GM19238 (cell line): Measurements from ENCODE around the gene KITLG.
"Not testable (repeated sequence)": the region's sequence is repeated elsewhere in the genome, so short reads cannot be mapped to it uniquely, and the experiment has no call there.

Experiments used
- DNase-seq: peaks from one replicate; pipeline ENCODE4 v3.0.0; 2011; ENCODE audit warnings: low spot score; ENCODE audit not compliant: insufficient read length

The KITLG gene

DNA sequence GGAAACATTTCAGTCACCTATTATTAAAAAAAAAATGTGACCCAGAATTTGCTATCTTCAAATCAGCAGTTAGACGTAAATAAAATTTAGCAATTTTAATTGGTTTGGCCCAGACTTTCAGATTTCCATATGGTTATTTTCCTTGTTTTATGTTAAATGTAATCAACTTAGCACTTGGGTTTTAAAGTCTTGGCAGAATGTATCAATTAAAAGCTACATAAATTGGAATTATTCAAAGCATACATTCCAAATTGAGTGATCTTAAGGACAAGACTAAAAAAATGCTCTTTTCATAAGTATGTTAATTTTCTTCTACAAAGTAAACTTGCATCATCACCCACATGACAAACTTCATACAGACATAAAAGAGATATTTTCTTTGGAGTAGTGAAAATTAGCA, 3.4 kb downstream of the KITLG start:
- DNase-seq, result no peak

DNA sequence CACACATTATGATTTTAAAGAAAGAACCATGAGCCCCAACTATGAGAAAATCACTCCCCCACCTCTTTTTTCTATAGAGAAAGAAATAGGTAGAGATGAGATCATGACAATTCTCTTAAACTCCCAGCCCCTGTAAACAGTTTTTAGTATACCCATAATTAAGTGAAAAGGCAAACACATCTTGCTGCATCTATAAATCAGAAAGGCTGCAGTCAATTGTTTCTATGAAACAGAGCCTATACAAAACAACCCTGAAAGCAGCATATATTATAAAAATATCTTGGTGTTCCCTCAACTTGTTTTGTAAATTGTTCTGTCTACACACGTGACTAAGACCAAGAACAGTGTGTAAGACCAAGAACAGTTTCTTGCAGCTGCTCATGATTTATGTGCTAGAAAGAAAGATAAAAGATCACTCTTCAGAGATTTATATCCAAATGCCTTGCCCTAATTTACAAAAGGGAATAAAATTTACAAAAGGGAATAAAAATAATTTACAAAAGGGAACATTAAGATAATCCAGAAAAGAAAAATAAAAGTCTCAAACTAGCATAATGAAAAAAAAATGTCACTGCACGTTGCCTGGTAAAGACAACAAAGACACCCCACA, 4.8 kb downstream of the KITLG start:
- no peak for DNase-seq

DNA sequence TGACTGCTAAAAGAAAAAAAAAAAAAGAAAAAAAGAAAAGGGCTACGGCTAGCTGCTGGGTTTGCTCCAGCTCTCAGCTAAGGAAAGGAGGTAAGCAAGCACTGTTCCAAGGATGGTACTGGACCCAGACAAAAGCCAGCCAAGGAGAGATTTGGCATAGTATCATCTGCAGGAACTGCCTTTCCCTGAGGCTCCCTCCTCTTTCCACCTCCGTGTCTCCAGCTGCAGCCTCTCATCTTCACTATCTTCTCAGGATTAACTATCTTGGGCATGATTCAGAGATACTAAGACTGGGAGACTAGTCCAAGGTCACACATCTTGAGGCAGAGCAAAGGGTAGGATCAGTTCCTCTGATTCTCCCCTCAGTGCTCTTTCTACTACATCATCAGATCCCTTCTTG, 6.0 kb downstream of the KITLG start:
- DNase-seq, result no peak

DNA sequence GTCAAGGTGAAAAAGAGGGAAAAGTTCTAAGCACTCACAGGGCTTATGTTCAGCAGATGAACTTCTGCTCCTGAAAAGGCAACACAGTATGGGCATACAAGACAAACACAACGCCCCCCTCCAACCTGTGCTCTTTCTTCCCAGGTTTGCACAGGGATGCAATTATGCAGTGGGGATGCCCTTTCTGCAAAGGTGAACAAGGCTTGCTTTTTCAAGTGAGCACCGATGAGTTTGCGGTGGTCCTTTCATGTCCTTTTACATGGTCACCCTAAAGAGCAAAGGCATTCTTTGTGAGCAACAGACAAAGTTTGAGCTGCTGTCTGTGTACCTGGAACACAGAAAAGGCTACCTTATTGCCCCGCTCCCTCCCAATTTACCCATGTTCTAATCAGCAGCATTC, 6.7 kb downstream of the KITLG start:
- no peak for DNase-seq

DNA sequence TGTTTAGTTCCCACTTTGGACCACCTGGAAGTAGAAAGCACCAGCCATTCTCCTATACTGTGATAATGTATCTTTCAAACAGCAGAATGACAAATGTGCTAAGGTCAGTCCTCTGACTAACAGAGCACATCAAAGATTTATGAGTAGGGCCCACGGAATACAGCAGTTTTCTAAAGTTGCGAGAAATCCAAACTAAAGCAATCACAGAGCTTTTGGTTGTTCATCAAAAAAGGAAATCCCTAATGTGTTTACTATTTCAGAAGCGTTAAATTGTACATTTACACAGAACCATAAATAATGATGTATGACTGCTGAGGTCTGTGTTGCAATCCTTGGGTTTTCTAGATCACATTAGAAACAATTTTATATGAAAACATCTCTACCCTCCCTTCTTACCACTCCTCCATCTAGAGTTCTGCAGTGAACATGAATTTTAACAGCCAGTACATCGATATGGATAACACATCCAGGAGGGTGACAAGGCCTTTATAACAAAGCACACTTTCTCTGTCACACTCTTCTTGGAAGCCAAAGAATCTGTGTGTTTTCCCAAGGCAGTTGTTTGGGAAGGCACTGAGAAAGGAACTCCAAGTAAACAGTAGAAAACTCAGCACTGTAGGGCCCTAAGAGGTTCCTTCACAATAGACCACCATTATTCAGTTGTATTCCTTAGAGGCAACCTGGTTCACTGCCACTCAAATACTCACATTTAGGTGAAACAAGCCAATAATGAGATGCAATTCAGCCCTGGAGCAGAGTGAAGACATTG, 7.3 kb downstream of the KITLG start:
- DNase-seq, result no peak

DNA sequence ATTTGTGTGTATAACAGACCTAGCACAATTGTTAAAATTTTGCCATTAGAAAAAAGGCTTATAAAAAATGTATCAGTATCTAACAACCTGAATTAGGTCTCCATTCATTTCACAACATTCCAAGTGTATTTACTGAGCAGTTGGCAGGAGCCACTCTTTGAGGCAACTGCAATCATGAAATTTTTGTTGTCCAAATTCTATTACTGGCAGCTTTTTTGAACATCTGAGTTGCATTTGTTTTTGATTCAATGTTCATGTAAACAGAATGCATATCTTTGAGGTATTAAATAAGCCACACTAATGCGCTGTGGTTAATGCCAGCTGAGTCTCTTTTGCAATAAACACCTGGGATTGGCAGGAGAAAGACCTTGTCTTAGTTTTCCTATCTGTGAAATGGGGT, 8.7 kb downstream of the KITLG start:
- DNase-seq, result no peak

DNA sequence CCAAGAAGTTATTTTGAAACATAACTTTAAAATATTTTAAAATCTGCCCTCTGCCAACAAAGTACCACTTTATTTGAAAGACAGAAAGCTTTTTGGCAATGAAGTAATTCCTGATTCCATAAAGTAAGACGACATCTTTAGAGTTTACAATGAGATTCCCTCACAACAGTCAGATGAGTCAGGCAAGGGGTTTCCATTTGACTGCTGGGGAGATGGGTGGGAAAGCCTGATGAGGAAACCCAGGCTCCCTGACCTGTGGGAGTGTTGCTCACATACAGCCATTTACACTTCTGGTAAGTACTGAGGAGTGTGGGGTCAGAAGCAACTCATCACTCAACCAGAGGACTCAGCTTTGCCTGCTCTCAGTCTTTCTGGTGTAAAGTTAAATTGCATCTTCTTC, 10.2 kb downstream of the KITLG start:
- DNase-seq, result no peak

DNA sequence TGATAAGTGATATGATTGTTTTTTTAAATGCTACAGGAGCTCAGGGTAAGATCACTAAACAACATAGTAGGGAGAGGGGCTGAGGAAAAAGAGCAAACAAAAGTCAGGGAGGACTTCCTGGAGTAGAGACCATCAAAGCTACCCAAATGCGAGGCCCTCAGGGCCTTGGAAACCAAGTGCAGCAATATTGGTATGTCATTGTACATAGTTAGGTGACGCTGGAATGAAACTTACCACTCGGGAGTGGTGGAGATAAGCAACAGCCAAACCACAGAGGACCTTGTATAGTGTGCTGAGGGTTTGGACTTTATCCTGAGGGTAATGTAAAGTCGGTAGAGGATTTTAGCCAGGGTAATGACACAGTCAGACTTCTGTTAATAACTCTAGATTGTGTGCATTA, 13.8 kb downstream of the KITLG start:
- no peak for DNase-seq

DNA sequence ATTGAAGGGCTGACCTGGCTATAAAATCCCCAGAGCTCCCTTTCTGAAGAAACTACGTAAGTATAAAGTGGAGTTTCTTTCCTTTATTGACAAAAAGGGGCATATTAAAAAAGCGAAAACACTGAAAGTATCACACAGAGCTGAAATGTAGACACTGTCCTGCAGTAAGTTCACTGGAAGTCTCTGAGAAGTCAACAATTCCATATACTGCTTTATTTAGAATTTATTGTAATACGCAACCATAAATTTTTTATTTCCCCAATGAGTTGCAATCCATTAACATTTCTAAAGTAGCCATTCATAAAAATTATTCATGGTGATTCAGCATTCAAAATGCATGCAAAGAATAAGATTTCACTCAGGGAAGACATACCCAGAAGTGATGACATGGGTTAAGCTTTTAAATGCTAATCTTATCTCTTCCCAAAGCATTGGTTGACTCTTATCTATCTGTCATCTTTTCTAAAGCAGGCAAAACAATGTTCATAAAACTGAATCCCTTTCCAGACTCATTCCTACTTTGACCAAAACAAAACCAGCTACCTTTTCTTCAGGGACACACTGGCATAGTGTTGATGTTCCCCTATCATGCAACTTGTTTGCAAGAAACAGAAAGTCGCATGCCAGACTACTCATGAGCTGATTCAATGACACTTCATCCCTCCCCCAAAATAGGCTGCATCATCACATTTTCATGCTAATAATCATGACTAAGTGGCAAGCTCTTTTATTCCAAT, 17.3 kb downstream of the KITLG start:
- no peak for DNase-seq

DNA sequence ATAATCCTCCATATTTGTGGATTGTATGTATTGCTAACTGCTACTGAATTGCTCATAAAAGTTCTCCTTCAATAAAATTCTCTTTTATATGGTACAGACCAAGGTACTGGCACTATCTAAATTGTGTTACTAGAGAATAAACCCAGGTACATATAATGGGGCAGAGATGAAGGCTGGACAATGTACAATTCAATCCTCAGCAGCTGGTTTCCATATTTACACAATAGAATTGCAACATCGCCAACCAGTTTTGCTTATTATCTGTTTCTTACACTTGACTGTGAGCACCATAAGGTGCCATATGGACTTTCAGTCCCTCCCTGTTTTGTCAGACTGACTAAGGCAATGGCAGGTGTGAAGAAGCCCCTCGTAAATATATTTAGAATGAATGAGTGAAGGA, 18.1 kb downstream of the KITLG start:
- DNase-seq, result no peak

DNA sequence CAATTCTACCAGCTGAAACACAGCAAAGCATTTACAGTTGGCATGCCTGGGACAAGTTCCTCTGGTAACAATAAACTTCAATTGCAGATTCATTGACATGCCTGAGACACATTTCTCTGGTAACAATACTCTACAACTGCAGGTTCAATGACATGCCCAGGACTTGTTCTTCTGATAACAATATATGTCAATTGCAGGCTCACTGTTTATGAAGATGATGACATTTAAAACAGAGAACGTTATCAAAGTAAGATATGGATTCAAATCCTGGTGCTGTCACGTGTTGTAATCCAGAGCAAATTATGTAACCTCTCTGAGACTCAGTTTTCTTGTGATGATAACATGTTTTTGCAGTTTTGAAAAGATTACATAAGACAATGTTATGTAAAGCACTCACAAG, 20.5 kb downstream of the KITLG start:
- no peak for DNase-seq

DNA sequence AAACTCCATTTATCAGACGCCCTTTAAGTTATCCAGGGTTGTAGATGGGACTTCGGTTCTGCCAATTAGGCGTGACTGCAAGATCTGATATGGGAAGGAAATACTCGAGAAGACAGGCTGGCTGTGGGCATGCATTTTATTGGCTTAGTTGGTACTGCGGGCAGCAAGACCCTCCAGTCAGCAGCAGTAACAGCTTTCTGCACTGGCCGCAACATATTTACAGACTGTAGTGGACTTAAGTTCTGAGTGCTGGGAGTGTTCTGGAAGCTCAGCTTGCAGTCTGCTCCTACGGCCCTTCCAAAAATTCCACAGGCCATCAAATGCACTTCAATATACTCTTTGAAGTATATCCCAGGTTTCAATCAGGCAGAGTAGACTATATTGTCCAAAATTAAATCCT, 21.1 kb downstream of the KITLG start:
- DNase-seq, result no peak

DNA sequence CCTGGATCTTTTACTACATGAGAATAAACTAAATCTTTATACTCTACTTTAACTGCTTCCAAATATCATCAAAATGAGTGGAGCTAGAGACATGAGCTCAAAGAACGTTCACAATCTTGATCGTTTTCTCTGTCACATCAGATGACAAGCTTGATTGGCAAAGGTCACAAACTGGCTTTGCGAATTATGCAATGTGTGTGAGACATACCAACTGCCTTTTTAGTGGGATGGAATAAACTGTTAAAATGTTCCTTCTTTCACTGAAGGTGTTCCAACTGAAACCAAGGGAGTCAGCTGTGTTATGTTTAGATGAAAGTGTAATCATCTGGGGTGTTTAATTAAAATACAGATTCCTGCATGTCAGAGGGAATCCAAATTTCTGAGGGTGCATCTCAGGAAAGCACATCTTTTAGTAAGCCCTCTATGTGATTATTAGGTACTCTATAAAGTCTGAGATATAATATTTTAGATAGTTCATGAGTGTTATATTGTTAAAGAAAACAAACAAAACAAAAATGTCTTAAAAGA, 21.9 kb downstream of the KITLG start:
- DNase-seq, result no peak

DNA sequence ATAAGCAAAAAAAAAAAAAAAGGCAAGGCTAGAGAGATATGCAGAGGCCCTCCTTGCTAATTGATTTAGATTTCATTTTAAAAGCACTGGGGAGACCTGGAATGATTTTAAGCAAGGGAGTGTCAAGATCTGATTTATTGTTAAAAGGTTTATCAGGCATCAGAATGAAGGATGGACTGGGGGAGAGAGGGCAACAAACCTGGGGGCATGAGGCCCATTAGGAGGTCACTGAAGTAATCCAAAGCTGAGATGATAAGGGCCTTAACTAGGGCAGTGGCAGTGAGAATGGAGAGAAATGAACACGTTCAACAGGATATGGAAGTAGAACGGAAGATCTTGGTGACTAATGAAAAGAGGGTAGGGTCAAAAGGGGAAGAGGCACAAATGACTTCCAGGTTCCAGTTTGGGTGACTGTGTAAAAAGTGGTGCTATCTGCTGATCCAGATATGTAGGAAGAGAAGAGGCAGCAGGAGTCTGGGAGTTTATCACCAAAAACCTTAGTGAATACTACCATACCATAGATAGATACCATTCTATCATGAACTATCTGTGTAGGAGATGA, 24.0 kb downstream of the KITLG start:
- DNase-seq, result no peak

DNA sequence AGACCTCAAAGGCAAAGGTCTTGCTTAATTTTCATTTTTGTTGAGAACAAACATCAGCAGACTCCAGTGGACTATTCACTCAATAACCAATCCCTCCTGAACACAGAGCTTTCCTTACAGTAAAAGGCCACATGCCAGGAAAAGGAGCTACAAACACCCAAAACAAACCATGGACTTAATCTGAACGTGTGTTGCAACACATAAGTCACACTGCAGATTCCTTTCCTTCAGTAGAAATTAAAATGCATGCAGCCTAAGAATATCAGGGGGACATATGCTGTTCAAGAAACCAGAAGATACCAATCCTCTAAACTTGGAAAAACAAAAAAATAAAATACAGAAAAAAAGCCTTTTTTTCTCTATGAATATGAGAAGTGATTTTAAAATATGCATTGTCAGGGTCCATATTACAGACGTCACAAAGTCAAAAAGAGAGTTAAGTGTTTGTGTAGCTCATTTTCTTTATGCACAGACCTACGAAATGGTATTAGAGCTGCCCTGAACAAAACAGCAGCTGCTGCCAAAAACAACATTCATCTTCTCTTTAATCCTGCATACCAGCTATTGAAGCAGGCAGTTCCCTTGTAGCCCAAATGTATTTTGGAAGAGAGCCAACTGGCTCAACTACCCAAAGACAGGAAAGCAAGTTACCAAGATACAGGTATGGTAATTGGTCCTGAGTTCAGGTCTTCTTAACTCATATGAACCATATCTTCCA, 26.2 kb downstream of the KITLG start:
- no peak for DNase-seq

DNA sequence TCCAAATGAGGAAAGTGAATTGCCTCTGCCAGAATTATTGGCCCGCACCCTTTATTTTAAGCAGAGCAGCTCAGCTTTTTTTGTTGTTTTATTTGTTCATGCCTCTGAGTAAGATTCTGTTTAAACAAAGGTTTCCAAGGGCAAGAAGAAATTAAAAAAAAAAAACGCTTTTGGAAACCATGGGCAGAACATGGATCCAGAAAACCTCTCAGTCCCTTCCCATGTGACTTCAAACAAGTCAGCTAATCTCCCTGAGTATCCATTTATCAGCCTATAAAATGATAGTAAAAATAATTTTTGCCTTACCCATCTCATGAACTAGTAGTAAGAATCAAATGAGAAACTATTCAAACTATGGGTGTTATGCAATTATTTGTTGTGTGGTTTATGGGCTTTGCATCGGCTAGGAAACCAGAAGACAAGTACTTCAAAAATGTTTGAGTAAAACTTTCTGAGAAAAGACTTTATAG, 27.6 kb downstream of the KITLG start:
- no peak for DNase-seq

DNA sequence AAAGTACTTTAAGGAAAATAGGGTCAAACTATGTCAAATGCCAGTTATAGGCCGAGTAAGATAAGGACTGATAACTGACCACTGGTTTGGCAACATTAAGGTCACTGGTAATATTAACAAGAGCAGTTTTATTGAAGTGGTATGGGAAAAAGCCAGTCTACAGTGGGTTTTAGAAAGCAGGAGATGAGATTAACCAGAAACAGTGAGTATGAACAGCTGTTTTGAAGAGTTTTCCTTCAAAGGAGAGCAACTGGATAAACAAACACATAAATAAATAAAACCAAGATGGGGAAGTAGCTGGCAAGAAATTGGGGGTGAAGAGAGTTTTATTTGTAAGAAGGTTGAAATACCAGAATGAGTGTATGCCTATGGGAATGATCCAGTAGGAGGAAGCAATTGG, 30.3 kb downstream of the KITLG start:
- no peak for DNase-seq

DNA sequence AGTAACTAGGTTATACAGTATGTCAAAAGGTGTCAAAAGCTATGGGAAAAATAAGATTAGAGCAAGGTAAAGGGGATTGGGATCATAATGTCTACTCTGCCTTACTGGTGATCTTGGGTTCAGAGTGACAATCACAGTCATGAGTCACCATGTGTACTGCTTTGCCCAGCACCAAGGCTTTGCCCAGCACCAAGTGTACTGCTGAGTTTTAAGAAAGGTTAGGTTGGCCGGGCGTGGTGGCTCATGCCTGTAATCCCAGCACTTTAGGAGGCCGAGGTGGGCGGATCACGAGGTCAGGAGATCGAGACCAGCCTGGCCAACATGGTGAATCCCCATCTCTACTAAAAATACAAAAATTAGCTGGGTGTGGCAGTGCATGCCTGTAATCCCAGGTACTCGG, 32.3 kb downstream of the KITLG start:
- DNase-seq, result not testable (repeated sequence)

DNA sequence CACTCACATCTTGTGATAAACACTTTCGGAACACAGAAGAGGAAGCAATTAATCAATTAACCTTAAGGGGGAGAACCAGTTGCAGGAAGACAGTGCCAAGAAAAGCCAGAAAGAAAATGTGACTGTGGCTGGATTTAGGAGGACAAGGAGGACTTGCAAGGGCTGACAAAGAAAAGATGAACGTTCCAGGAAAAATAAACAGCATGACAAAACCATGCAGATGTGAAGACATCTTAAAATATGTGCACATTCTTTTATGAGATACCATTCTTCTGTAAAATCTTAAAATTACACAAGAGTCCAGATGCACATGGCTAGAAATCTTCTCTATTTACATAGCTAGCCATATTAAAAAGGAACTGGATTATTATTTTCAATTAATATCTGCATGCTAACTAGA, 33.4 kb downstream of the KITLG start:
- no peak for DNase-seq

DNA sequence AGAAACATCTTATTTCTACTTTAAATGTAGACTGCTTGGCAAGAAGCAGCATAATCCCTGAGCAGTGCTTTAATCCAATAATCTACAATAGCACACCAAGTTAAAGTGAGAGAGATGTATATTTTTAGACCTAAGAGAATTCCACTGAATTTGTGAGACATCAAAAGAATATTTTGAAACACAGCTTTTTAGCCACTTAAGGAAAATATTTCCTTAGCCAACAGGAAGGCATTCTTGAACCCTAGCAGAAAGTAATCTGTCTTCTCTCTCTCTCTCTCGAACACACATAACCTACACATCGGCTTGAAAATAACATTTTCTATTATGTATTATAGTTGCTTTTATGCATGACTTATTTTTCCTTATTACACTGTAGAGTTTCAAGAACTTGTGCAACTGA, 34.0 kb downstream of the KITLG start:
- no peak for DNase-seq
